ENCODE data around the gene HS6ST1. TPM values are rescaled to one million over a fixed set of nuclear protein-coding genes. Genes with fewer than 3 reads are reported as not detected.

The HS6ST1 gene
- total RNA-seq, 1 donor from 2014 or later = 27.2 TPM

DNA sequence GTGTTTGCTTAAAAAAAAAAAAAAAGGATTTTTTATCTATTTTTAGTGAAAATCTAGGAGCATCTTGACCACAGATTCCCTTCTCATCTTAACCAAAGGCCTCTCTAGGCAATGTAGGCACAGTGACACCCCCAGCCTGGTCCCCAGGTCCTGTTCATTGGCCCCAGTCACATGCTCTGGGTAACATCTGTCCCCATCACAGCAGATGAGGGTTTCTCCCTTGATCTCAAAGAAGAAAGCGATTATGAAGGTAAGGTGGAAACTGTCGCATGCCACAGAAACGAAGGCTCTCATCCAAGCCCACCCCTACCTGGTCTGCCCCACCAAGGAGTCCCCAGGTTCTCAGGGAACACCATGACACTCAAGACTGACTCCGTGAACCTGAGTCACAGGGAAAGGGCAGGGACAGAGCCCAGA is 4.7 kb downstream of the HS6ST1 start:
- DNase-seq (ENCODE audit: low spot score) = no peak
- ATAC-seq = no peak
- intact Hi-C loops (cut with DNase I) = no loop called here

- ATAC-seq (no peak), DNase-seq (ENCODE audit: low spot score) (no peak)
- intact Hi-C loops (cut with DNase I) = no loop called here
These were observed 5.4 kb downstream of the HS6ST1 start for GRCh38 chr2:128313091-128313836.

DNA sequence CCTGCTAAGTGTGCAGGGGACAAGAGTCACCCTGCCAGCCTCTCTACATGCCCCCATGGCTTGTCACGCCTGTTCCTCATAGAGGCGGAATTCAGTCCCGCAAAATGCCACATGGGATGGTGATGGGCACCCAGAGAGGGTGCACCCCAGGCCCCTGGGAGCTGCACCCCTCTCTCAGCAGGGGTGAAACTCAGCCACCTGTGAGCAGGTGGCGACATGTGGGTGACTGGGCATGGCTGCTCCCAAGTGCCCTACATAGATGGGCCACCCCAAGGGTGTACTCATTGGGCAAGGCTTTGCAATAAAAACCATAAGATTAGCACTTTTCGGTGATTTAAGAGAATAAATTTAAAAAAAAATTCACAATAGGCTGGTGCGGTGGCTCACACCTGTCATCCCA is 6.3 kb downstream of the HS6ST1 start:
- DNase-seq (ENCODE audit: low spot score) = no peak
- intact Hi-C loops (cut with DNase I) = no loop called here
- no peak for ATAC-seq

- intact Hi-C loops (cut with DNase I) = no loop called here
- ATAC-seq = no peak
- DNase-seq (ENCODE audit: low spot score) = no peak
These were observed 6.8 kb downstream of the HS6ST1 start for GRCh38 chr2:128311755-128312341.

GRCh38 chr2:128311216-128311754 is 7.4 kb downstream of the HS6ST1 start:
- no peak for DNase-seq (ENCODE audit: low spot score)
- ATAC-seq = no peak
- intact Hi-C loops (cut with DNase I) = no loop called here

DNA sequence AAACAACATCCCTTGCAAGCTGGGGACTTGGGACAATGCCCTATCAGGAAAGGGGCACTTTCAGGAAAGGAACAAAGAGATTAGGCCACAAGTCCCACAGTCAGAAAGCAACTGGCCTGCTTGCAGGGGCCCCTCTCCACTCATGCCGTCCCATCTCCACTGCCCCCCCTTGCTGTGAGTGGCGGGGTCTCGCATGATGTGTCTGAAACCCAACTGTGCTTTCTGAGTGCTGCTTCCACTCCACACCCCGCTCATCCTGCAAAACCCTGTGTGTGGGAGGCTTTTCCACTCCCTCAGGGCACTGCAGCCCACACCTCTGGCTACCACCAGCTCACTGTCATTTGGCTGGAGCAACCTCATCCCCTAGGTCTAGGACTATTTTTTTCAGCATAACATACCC is 7.9 kb downstream of the HS6ST1 start:
- ATAC-seq = no peak
- no peak for DNase-seq (ENCODE audit: low spot score)
- intact Hi-C loops (cut with DNase I) = no loop called here

DNA sequence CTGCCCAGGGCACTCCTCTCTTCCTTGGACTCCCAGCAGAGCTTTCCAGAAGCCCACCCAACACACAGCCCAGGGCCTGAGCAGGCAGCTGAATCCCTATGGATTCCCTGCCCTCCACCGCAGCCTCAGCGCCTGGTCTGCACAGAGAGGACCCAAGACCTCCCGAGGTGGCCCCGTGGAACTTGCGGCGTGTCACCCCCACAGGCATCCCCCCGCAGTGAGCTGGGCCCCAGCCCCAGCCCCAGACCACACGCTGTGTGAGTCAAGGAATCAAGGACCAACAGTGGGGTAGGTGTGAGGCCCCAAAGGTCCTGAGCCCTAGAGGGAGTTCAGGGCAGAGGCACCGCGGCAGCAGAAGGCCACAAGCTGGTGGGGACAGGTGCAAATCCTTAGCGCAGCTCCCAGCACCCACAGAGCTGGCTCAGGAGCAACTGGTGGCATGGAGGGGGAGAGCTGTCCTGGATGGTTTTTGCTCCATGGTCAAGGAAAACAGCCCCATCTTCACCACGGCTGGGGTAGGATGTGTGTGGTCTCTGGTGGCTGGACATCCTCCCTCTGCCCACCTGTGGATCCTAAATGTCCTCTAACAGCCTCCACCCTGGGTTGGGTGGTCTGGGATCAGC is 8.5 kb downstream of the HS6ST1 start:
- intact Hi-C loops (cut with DNase I) = no loop called here
- ATAC-seq (no peak), DNase-seq (ENCODE audit: low spot score) (peak; percentile 49)

- intact Hi-C loops (cut with DNase I) = no loop called here
- DNase-seq (ENCODE audit: low spot score) = peak; percentile 74
- ATAC-seq = peak; percentile 67
These were observed 9.2 kb downstream of the HS6ST1 start for GRCh38 chr2:128309280-128310093.

DNA sequence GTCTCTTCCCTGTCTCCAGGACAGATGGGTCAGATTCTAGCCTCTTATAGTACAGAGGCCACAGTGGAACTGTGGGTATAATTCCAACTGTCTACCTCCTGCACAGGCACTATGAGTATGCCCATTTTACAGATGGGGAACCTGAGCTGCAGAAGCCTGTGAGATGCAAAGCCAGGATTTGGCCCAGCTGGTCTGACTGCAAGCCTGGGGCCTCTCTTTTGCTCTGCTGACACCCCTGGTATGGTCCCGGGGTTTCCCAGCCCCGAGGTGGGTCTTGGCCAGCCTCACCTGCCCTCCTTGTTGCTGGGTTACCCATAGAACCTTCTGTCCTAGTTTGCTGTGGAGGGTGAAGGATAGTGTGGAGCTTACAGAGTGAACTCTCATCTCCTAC is 9.8 kb downstream of the HS6ST1 start:
- ATAC-seq (no peak), DNase-seq (ENCODE audit: low spot score) (no peak)
- intact Hi-C loops (cut with DNase I) = no loop called here

GRCh38 chr2:128308284-128308731 is 10.4 kb downstream of the HS6ST1 start:
- intact Hi-C loops (cut with DNase I) = no loop called here
- peak; percentile 66 for DNase-seq (ENCODE audit: low spot score)
- ATAC-seq = no peak

DNA sequence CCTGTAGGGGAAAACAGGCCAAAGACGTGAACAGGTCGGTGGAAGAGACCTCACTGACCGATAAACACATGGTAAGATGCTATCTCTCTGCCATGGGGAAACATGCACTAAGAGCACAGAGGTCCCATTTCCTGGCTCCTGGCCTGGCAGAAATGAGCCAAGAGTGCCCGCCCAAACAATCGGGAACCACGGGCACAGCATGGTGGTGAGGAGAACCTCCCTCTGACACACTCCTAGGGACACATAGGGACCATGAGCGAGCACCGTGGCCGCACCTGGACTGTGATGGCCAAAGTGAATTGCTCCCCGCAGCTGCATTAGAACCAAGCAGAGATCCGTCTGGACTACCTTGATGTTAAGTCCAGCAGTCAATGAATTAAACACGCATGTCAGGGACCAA is 11.1 kb downstream of the HS6ST1 start:
- intact Hi-C loops (cut with DNase I) = no loop called here
- no peak for ATAC-seq
- no peak for DNase-seq (ENCODE audit: low spot score)

GRCh38 chr2:128306931-128307460 is 11.7 kb downstream of the HS6ST1 start:
- no peak for ATAC-seq
- no peak for DNase-seq (ENCODE audit: low spot score)
- intact Hi-C loops (cut with DNase I) = no loop called here

- DNase-seq (ENCODE audit: low spot score) (peak; percentile 85), ATAC-seq (peak; percentile 75)
- intact Hi-C loops (cut with DNase I) = no loop called here
These were observed 12.4 kb downstream of the HS6ST1 start for GRCh38 chr2:128306081-128306930.

DNA sequence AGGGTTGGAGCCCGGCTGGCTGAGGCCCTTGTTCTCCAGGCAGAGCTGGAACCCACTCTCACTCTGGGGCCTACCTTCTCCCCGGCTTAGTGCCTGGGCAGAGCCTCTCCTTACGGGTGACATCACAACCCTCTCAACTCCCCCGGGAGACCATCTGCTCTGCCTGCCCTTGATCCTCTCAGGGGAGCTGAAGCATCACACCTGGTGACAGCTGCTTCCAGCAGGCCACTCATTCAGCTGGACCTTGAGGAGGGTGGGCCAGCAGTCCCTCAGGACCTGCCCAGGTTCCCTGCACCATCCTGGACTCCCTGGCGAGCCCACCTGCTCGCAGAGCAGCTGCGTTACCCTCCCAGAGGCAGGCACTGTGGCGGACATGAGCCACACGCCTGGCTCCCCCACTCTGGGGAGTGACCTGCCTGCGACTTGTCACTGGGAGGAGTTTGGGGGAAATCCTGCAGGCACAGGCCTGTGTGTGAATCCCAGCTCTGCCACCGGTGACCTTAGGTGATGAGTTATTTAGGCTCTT is 13.1 kb downstream of the HS6ST1 start:
- no peak for DNase-seq (ENCODE audit: low spot score)
- intact Hi-C loops (cut with DNase I) = no loop called here
- no peak for ATAC-seq

- DNase-seq (ENCODE audit: low spot score) (peak; percentile 87), ATAC-seq (peak; percentile 47)
- intact Hi-C loops (cut with DNase I) = no loop called here
These were observed 13.7 kb downstream of the HS6ST1 start for GRCh38 chr2:128304715-128305554.

DNA sequence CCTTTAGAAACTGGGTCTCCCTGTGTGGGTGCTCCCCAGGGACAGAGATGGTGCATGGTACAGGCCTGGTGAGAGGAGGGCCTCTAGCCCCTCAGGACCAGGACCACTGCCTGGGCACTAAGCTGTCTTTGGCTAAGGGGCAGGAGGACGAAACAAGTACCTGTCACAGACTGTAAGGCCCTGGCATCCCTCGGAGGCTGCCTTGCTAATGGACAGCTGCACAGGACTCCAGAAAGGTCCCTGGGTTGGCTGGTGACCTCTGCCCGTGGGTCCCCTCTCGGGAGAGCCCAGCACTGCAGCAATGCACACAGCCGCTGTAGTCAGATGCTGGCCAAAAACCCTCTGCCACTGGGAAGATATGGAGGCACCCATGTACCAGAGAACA is 14.3 kb downstream of the HS6ST1 start:
- no peak for DNase-seq (ENCODE audit: low spot score)
- ATAC-seq = no peak
- intact Hi-C loops (cut with DNase I) = no loop called here

DNA sequence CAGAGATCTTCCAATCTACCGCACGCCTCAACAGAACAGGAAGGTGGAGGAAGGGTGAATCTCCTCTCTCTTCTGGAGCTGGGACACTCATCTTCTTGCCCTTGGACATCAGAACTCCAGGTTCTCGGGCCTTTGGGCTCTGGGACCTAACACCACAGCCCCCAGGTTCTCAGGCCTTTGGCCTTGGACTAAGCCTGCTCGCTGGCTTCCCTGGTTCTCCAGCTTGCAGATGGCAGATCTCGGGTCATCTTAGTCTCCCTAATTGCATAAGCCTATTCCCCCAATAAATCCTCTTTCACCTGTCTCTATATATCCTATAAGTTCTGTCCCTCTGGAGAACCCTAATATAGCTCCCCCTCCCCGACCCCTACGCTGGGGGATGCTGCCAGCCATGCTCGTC is 14.8 kb downstream of the HS6ST1 start:
- intact Hi-C loops (cut with DNase I) = no loop called here
- no peak for ATAC-seq
- no peak for DNase-seq (ENCODE audit: low spot score)
